ENCODE measurements around the gene DCUN1D1.

Gene DCUN1D1

DNA sequence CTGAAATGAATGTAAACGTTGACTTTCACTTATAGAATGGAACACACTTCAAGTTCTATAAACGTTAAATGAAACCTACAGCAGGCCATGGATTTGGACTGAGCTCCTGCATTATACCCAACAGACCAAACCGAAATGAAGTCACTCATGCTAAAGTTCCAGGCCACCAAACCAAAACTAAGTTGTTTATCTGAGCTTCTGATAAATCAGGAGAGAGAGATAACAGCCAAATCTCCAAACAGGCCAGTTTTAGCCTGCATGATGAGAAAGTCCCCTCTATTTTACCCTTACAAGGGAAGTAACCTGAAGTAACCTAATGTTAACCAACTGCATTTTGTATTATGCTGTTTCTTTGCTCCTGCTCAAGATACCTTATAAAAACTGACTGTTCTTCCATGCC is 44.5 kb downstream of the DCUN1D1 start:
- no peak for DNase-seq

DNA sequence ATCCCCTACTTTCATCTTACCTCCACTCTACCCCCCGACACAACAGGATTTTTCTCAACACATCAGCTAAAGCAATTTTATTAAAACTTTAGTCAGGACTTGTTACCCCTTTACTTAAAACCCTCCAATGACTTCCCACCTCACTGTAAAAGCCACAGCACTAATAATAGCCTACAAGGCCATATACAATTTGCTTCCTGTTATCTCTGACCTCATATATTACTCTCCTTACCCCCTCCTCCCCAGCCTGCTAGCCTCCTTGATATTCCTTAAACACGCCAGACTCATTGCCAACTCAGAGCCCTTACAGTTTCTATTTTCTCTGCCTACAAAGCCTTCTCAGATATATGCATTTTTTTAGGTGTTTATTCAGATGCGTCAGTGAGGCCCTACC is 54.4 kb downstream of the DCUN1D1 start:
- no peak for DNase-seq

DNA sequence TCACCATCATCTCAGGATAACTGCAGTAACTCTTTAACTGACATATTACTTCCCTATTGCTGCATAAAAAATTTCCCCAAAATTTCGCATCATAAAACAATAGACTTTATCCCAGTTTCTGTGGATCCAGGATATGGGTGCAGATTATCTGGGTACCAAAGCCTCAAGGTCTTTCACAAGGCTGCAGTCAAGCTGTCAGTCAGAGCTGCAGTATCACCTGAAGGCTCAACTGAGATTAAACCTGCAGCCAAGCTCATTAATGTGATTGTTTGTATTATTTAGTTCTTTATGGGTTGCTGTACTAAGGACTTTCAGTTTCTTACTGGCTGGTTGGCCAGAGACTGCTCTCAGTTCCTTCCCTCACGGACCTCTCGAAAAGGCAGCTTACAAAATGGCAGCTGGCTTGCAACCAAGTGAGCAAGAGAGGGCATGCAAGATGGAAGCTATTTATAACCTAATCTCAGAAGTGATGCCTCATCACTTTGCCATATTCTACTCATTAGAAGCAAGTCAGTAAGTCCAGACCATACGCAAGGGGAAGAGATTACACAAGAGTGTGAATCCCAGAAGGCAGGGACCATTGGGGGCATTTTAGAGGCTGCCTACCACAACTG is 54.9 kb downstream of the DCUN1D1 start:
- no peak for DNase-seq

DNA sequence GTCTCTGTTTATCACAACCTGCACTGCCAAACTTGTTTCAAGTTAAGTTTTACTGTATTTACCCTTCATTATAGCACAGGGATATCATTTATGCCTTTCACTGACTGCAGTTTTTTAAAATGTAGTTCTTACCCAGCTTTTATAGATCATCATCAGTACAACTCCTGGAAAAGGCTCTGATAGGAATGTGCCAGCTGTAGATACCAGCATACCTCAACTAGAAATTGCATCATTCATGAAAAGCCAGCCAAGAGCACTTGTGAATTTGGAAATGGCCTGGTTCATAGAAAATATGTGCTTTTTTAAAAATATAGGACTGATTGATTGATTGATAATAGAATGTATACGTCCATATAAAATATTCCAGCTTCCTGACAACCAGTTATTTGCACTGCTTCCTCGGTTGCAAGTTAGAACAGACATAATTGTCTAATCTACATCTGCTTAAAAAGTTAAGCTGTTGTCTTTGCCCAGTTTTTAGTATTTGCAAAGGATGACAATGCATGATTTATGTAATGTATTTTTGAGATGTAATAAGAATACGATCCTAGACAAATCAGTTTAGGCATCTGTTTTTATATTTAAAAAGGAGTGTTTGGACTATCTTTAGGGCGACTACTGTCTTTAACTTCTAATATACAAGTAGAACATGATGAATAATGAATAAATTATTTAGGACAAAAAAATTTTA is 58.5 kb downstream of the DCUN1D1 start:
- DNase-seq: no peak

DNA sequence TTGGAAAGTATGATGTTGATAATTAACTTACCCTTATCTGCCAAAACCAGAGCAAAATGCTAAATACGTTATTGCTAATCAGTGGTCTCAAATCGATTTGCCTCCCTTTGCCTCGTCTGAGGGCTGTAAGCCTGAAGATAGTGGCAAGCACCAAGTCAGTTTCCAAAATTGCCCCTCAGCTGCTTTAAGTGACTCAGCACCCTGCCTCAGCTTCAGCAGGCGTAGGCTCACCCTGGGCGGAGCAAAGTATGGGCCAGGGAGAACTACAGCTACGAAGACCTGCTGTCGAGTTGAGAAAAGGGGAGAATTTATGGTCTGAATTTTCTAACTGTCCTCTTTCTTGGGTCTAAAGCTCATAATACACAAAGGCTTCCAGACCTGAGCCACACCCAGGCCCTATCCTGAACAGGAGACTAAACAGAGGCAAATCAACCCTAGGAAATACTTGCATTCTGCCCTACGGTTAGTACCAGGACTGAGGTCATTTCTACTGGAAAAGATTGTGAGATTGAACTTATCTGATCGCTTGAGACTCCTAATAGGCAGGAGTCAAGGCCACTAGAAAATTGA is 59.7 kb downstream of the DCUN1D1 start:
- DNase-seq: no peak

DNA sequence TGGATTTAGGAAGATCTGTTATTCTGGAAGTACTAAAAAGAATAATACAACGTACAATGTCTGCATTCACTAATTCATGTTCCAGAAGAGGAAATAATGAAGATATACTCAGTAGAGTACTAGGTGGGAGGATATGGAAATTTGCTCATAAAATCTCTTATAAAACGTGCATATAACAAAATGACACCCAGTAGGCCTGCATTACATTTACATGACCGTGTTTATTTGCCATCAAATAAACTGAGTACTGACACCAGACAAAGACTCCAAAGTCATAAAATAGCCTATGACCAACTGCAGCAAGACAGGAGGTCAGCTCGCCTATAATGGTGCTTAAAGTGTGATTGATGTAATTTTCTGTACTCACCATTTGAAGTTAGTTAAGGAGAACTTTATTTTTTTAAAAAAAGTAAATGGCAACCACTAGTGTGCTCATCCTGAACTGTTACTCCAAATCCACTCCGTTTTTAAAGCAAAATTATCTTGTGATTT is 60.4 kb downstream of the DCUN1D1 start:
- DNase-seq: no peak

DNA sequence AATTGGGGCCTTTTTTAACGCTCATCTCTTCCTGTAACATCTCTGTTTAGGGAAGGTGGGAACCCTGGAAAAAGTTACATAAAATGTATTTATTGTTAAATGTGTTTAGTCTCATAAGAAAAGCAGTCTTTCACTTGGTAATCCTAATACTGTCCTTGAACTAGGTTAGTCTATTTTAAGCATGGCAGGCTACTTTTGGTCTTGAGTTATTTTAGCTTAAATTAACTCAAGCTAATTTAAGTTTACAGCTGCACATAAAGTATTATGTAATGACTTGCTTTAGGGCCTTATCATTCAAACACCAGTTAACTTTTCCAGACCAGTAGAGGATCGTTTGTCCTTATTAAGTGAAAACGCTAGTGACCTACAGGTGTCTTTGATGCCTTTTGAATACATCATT is 63.2 kb downstream of the DCUN1D1 start:
- no peak for DNase-seq

DNA sequence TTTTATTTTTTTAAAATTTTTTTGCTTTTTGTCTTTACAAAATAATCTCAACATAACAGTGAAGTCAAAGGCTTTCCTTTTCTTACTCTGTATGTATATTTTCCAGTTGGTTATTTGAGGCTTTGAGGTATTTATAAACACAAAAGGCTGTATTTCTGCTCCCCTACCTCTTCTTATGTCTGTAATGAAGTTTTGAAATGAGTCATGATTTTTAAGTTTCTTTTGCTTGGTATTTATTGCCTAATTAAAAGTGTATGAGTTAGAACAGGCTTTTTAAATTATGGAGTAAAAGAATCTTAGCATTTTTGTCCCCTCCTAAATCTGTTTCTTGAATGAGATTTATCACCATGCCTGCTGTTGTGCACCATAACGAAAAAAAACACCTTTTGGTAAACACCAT is 66.0 kb downstream of the DCUN1D1 start:
- no peak for DNase-seq

DNA sequence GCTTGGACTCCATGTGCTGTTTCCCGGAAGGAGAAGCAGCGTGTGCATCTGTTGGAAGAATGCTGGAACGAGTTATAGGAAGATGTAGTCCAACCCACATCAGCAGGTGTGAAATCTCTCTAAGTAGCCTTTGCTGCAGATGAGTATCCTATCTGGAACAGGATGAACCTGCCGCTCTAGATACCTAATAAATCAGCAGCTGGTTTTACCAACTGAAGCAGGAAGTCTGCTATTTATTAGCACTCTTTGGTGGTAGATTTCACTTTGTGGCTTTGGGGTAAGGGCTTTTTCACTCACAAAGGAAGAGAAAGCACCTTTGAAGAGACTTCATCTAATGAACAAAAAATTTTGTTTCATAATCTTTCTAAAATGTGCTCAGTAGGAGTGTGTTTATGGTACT is 66.4 kb downstream of the DCUN1D1 start:
- DNase-seq: no peak

DNA sequence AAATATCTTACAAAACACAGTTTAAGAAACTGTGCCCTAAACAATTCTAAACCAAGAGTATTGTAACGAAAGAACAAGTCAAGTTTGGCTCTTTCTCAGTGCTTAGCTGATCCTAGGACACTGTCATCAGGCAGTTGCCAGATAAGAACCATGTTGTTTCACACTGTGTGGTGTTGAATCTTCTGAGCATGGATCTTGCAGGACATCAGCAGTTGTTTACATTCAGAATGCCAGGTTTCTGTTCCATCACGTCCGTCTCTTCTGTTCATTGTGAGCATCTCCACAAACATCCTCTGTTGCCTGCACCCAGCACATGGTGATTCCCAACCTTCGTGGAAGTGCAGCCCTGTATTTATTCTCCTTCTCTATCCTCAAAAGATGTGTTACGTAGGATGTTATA is 67.9 kb downstream of the DCUN1D1 start:
- no peak for DNase-seq

DNA sequence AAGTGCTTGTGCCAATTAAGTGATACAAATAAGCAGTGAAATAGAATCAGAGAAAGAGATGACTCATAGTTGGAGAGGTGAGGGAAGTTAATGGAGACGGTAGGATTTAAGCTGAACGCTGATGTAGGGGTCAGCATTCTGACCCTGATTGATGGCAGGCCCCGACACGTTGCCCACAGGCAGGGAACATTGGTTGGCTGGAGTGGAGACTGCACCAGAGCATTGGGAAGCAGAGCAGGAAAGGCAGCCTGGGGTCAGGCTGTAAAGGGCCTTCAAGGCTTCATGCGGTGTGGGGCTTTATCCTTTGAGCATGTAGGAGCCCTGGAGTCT is 68.6 kb downstream of the DCUN1D1 start:
- DNase-seq: no peak

DNA sequence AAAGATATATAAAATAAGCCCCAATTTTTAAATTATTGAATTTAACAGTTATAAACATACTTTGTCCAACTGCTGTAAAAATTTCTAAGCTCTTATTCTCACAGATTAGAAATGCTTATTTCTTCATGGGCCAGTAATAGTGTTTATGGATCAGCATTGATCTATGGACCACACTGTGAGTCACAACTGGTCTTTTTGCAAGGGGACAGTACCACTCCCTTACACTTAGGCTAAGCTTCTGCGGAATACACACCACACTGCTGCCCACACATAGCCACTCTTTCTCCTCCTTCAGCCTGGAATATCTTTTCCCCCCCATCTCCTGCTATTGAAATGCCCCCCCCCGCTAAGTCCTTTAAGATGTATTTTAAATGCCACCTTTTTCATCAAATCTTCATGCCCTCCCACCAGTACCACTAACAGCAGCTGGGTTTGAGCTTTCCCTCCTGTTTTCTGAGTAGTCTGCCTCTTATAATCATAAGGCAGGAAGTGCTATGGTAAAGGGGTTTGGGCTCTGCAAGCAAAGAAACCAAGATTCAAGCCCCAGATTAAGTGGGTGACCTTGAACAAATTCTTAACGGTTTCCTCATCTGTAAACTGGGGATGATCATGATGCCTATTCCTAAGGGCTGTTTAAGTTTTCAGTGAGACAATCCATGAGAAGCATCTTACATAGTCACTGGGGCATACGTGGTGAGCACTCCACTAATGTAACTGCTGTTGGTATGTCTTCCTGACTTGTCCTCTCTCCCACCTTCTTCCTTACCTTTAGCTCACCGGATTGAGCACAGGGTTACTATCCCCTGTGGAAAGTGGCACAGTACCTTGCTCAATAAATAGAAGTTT is 69.2 kb downstream of the DCUN1D1 start:
- DNase-seq: no peak

DNA sequence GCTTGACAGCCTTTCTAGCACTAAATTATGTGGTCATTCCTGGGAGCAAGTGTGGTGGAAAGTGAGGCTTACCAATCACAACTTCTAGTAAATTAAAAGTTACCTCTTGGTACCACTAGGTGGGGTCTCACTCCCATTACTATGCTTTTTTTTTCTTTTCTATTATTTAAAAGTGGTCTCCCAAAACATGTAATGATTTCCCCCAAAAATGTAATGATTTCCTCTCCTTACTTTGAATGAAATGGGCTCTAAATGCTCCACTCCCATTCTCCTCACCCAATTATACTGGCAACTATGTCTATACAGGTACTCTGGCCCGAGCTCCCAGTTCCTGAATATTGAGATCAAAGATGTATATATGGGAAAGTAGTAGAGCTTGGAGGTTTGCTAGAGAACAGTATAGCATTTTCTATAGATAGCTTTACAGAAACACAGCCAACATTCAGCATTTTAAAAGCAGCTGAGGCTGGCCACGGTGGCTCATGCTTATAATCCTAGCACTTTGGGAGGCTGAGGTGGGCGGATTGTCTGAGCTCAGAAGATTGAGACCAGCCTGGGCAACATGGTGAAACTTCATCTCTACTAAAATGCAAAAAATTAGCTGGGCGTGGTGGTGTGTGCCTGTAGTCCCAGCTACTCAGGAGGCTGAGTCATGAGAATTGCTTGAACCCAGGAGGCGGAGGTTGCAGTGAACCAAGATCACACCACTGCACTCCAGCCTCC is 70.9 kb downstream of the DCUN1D1 start:
- no peak for DNase-seq

DNA sequence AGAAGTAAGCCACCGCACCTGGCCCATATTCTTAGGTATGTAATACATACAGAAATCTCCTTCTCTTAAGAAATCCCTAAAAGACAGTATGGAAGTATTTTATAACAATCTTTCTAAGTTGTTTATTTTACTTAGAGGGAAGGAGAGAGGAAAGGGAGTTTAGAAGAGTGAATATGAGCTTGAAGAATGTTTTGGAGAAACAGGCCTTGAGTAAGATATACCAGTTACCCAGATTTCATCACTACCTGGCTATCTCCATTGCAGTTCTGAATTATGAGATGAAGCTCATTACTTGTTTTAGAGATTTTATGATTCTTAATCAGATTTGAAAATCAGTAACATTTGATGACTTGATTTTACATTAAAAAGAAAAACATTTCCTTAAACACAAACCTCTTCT is 71.9 kb downstream of the DCUN1D1 start:
- no peak for DNase-seq

DNA sequence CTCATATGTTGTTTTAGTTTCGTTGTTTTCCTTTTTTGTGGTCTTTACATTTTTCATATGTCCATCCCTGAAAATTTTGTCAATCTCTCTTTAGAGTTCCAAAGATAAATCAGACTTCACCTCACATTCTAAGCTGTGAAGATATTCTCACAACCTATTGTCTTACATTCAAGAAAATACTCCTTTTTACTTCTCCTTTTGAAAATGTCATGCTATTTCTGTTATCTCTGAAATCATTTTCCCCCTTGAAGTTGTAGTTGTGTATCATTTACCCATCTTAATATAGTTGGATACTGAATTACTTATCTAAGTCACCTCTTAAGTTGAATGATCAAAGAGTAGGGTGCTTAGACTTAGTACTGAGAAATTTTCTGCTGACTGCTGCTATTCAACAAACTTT is 74.3 kb downstream of the DCUN1D1 start:
- no peak for DNase-seq

DNA sequence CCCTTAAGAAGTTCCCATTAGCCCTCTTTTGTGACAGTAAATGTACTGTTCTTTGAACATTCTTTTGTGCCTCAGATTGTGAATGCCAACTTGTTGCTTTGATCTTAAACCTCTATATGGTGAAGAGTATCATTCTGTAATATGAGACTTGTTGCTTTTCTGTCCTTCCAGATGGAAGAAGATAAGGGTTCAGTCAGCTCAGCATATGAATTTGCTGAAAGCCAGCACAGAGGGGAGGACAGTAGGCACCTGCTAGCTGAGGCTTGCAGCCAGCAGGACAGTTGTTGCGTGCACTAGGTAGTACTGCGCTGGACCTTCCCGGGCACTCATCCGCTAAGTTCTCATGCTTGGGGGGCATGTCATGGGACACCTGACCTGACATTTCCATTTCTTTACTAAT is 74.7 kb downstream of the DCUN1D1 start:
- no peak for DNase-seq

DNA sequence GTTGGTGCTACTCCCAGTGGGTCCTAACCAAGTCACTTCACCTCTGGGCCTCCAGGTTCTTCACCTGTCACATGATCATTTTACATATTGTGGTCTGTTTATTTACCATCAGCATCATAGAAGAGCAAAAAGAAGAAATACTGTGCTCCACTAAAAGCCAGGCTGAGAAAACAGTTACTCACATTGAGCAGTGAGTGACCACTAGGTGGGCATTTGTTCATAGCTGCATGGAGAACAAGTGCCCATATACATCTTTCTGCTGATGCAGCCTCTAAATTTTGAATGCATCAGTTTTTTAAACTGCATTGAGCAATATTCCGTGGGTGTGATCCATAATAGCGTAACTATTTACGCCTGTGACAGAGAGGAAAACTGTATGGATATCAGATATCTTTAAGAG is 76.2 kb downstream of the DCUN1D1 start:
- no peak for DNase-seq

DNA sequence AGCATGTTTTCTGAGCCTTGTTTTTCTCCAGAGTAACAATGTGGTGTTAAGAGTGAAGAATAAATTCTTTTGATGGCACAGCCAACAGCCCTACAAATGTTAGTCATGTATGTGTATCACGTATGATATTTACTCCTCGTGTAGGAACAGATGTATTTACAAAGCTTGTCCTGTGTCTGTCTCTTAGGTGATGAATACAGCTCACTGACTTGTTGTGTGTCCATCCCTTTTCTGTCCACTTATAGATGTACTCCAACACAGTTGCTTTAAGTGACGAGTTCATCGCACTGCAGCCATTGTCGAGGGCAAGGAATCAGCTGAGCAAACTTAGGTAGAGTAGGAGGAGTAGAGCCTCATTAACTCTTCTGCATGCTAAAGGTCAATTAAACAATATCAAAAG is 78.1 kb downstream of the DCUN1D1 start:
- DNase-seq: no peak

DNA sequence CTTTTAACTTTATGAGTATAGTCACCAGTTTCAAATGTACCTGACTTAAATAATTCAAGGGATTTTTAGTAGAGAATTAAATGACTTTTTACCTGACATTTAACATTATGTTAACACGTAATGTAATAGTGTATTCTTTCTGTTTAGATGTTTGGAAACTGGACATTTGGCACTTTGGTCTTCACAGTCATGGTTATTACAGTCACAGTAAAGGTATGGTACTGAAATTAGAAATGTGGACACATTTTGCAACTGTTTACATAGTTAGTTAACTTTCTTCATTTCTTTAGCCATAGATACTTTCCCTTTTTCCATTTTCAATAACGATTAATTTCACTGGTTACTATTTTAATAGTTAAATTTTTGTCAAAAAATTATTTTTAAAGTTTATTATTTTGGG is 83.8 kb downstream of the DCUN1D1 start:
- DNase-seq: no peak

DNA sequence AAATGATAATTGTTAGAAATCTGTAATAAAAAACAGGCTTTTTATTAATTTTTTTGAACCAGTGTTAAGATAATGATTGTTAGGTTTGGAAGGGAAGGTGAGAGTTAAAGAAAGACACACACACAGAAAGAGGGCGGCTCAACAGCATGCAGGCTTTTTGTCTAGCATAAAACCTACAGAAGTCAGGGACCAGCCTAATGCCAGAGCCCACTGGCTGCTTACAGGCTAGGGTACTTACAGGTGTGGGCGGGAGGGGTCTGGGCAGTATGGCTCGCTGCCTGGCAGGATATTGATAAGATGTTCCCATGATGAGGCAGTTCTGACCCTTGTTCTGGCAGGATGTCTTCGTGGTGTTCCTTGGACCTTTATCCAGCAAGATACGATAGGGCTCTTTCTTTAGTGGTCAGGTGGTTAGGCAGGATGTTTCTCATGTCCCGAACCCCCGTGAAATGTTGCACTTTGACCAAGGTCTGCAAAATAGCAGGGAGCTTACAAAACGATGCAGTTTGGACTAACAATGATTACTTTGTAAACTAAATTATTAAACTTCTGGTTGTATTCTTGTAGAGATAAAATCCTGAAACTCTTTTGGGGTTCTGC is 84.7 kb downstream of the DCUN1D1 start:
- no peak for DNase-seq

DNA sequence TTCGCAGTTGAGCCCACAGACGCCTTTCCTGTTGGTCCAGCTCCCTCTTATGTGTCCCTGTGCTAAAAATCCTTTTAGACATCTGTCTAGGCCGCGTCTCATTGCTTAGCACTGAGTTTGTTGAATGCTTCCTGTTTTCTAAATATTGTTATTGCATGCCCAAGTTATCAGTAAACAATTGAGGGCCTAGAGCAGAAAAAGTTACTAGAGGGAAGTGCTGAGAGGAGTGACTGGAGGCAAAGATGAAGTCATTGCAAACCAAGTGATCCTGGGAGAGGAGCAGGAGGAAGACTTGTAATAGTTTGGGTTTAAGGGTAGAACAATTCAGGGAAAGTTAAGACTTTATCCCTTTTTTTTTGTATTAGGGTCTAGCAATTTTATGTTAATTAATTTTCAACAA is 88.1 kb downstream of the DCUN1D1 start:
- DNase-seq: no peak

DNA sequence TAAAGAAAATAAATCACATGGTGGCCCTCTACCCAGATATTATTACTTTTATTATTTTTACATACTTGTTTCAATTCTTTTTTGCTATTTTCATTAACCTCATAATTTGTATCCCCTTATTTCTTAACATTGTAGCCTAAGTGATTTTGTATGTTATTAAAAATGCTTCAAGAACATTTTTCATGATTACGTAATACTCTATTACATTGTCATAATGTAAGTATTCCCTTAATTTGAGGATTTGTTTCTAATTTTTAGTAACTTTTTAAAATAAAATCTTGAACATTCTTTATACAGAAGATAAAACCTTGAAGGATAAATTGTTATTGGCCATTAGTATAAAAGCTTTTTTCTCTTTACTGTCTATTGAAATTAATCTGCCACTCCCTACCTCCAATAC is 89.0 kb downstream of the DCUN1D1 start:
- no peak for DNase-seq
